ENCODE results near the gene SPHK2. TPM values are rescaled to one million over a fixed set of nuclear protein-coding genes. Genes with fewer than 3 reads are reported as not detected.
"Not testable (repeated sequence)": the region's sequence is repeated elsewhere in the genome, so short reads cannot be mapped to it uniquely, and the experiment has no call there.

The SPHK2 gene
- total RNA-seq, 2 donors from 2014 or later, result 26.9 to 27.2 TPM

DNA sequence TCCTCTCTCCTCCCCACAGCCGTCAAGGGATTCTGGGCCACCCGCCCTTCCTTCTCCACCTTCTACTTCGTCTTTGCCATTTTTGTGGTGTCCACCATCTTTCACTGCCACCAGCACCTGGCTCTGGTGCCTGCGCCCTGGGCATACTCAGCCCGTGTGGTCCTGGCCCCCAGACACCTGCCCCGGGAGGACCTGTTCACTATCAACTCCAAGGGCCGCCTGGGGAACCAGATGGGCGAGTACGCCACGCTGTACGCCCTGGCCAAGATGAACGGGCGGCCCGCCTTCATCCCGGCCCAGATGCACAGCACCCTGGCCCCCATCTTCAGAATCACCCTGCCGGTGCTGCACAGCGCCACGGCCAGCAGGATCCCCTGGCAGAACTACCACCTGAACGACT lies 60.7 kb downstream of the SPHK2 start:
- DNase-seq; H3K4me1 Mint-ChIP-seq (ENCODE audit: low read depth); H3K4me3 Mint-ChIP-seq; H3K27me3 Mint-ChIP-seq (ENCODE audit: low read depth); H3K36me3 Mint-ChIP-seq (ENCODE audit: insufficient read depth in 2 of 2); H3K27ac Mint-ChIP-seq; H3K9me3 Mint-ChIP-seq; ATAC-seq (replicated peaks in 1 of 2): not testable (repeated sequence)

Other genes starting within 250 kb of the SPHK2 start
- 100 to 1,000 TPM; 101 to 103 TPM for gene KDELR1, start 228.0 kb upstream of the SPHK2 start, total RNA-seq
- under 1 TPM; 0.39 to 0.46 TPM for gene GRIN2D, start 225.8 kb upstream of the SPHK2 start, total RNA-seq
- gene GRWD1, start 173.5 kb upstream of the SPHK2 start, total RNA-seq, result 10 to 100 TPM; 27.0 to 38.2 TPM
- gene KCNJ14, start 163.9 kb upstream of the SPHK2 start, total RNA-seq, result 1 to 10 TPM; 3.2 to 5.0 TPM
- gene CYTH2, start 150.1 kb upstream of the SPHK2 start, total RNA-seq, result 10 to 100 TPM; 59.4 to 68.3 TPM
- gene LMTK3, start 107.7 kb upstream of the SPHK2 start, total RNA-seq, result 1 to 10 TPM; 6.0 to 6.6 TPM
- not detected for gene SULT2B1, start 67.3 kb upstream of the SPHK2 start, total RNA-seq
- gene SPACA4, start 12.8 kb upstream of the SPHK2 start, total RNA-seq, result not detected
- gene FAM83E, start 4.4 kb upstream of the SPHK2 start, total RNA-seq, result 1 to 10 TPM; 7.5 to 8.5 TPM
- gene RPL18, start 328 bp upstream of the SPHK2 start, total RNA-seq, result 1,000 to 10,000 TPM; 1,953 to 2,080 TPM
- 10 to 100 TPM in 1 of 2 donors, 1 to 10 TPM in 1; 8.2 to 13.4 TPM for gene DBP, start 17.9 kb downstream of the SPHK2 start, total RNA-seq
- 10 to 100 TPM; 10.5 to 11.9 TPM for gene CA11, start 26.7 kb downstream of the SPHK2 start, total RNA-seq
- 1 to 10 TPM; 1.9 to 2.1 TPM for gene NTN5, start 53.5 kb downstream of the SPHK2 start, total RNA-seq
- not detected for gene FUT2, start 76.5 kb downstream of the SPHK2 start, total RNA-seq
- gene MAMSTR, start 100.2 kb downstream of the SPHK2 start, total RNA-seq, result under 1 TPM; 0.69 to 0.89 TPM
- under 1 TPM; 0.53 to 0.86 TPM for gene RASIP1, start 121.1 kb downstream of the SPHK2 start, total RNA-seq
- gene IZUMO1, start 127.4 kb downstream of the SPHK2 start, total RNA-seq, result under 1 TPM; 0.14 to 0.32 TPM
- under 1 TPM; 0.29 to 0.32 TPM for gene FUT1, start 133.1 kb downstream of the SPHK2 start, total RNA-seq
- not detected for gene FGF21, start 136.0 kb downstream of the SPHK2 start, total RNA-seq
- gene BCAT2, start 191.5 kb downstream of the SPHK2 start, total RNA-seq, result 10 to 100 TPM; 42.1 to 49.5 TPM
- 1 to 10 TPM; 2.0 to 3.2 TPM for gene HSD17B14, start 217.0 kb downstream of the SPHK2 start, total RNA-seq
- gene PLEKHA4, start 249.1 kb downstream of the SPHK2 start, total RNA-seq, result 10 to 100 TPM; 16.2 to 24.5 TPM